HuH-7 (cell line): Measurements from ENCODE around the gene TAF11L12.
"Not testable (repeated sequence)": the region's sequence is repeated elsewhere in the genome, so short reads cannot be mapped to it uniquely, and the experiment has no call there.

ENCODE experiments used
- DNase-seq: peaks from one replicate; pipeline ENCODE4 v3.0.0; 2011; ENCODE audit warnings: low spot score

Gene TAF11L12

DNA sequence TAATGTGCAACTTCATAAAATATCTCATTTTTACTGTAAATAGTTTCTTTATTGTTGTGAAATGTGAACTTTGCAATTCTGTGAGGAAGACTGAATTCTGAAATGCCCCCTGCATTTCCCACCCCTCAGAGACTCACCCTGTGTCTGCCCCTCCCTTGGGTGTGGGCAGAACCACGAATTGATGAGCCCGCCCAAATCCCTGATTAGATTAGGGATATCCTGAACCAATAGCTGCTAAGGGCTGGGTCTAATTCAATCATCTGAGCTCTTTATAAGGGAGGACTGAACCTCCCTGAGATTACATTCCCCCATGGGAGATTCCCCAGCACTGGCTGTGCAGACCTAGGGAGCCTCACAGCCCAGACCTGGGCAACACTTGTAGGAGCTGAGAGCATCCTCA lies at the start of gene TAF11L12:
TSS of gene TAF11L12 (plus strand) at position 301 of the 400 bp plus-strand sequence.
- not testable (repeated sequence) for DNase-seq

DNA sequence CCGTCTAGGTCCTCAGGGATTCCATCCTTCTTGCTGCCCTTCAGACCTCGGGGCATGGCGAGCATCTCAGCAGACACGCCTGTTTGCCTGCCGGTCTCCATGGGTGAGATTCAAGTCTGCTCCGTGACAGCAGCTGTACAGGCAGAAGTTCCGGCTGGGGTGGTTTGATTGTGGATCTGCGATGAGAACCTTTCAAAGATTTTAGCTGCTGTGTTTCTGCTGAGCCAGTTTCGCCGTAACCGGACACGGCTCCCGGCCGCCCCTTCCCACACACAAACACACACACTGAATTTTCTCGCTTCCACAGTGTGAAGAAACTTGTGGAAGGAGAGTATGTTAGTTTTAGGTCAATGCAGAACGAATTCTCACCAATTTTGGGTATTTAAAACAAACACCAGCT lies 24.5 kb upstream of the TAF11L12 start, which contains the start of gene TAF11L7:
TSS of gene TAF11L7 (minus strand) at position 101 of the 400 bp plus-strand sequence.
- DNase-seq = not testable (repeated sequence)

DNA sequence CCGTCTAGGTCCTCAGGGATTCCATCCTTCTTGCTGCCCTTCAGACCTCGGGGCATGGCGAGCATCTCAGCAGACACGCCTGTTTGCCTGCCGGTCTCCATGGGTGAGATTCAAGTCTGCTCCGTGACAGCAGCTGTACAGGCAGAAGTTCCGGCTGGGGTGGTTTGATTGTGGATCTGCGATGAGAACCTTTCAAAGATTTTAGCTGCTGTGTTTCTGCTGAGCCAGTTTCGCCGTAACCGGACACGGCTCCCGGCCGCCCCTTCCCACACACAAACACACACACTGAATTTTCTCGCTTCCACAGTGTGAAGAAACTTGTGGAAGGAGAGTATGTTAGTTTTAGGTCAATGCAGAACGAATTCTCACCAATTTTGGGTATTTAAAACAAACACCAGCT lies 19.3 kb upstream of the TAF11L12 start, which contains the start of gene TAF11L8:
TSS of gene TAF11L8 (minus strand) at position 101 of the 400 bp plus-strand sequence.
- not testable (repeated sequence) for DNase-seq

DNA sequence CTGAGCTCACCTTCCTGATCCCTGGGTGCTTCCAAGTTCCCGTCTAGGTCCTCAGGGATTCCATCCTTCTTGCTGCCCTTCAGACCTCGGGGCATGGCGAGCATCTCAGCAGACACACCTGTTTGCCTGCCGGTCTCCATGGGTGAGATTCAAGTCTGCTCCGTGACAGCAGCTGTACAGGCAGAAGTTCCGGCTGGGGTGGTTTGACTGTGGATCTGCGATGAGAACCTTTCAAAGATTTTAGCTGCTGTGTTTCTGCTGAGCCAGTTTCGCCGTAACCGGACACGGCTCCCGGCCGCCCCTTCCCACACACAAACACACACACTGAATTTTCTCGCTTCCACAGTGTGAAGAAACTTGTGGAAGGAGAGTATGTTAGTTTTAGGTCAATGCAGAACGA lies 15.9 kb upstream of the TAF11L12 start, which contains the start of gene TAF11L9:
TSS of gene TAF11L9 (minus strand) at position 140 of the 400 bp plus-strand sequence.
- DNase-seq = not testable (repeated sequence)

DNA sequence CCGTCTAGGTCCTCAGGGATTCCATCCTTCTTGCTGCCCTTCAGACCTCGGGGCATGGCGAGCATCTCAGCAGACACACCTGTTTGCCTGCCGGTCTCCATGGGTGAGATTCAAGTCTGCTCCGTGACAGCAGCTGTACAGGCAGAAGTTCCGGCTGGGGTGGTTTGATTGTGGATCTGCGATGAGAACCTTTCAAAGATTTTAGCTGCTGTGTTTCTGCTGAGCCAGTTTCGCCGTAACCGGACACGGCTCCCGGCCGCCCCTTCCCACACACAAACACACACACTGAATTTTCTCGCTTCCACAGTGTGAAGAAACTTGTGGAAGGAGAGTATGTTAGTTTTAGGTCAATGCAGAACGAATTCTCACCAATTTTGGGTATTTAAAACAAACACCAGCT lies 12.5 kb upstream of the TAF11L12 start, which contains the start of gene TAF11L10:
TSS of gene TAF11L10 (minus strand) at position 101 of the 400 bp plus-strand sequence.
- not testable (repeated sequence) for DNase-seq

DNA sequence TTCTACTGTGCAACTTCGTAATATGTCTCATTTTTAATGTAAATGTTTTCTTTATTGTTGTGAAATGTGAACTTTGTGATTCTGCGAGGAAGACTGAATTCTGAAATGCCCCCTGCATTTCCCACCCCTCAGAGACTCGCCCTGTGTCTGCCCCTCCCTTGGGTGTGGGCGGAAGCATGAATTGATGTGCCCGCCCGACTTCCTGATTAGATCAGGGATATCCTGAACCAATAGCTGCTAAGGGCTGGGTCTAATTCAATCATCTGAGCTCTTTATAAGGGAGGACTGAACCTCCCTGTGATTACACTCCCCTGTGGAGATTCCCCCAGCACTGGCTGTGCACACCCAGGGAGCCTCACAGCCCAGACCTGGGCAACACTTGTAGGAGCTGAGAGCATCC lies 6.3 kb upstream of the TAF11L12 start, which contains the start of gene TAF11L11:
TSS of gene TAF11L11 (plus strand) at position 304 of the 400 bp plus-strand sequence.
- DNase-seq = not testable (repeated sequence)

DNA sequence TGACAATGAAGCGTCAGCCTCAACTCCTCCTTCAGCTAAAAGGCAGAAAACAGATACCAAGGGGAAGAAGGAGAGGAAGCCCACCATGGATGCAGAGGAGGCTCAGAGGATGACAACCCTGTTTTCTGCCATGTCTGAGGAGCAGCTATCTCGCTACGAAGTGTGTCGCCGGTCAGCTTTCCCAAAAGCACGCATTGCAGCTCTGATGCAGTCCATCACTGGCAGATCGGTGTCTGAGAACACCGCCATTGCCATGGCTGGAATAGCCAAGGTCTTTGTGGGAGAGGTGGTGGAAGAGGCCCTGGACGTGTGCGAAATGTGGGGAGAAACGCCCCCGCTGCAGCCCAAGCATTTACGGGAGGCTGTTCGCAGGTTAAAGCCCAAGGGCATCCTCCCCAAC lies 5.2 kb upstream of the TAF11L12 start:
- no peak for DNase-seq

DNA sequence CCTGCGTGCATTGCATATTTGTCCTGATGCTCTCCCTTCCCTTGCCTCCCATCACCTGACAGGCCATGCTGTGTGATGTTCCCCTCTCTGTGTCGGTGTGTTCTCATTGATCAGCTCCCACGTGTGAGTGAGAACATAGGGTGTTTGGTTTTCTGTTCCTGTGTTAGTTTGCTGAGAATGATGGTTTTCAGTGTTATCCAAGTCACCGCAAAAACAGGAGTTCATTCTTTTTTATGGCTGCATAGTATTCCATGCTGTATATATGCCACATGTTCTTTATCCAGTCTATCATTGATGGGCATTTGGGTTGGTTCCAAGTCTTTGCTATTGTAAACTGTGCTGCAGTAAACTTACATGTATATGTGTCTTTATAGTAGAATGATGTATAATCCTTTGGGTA lies 2.7 kb upstream of the TAF11L12 start:
- not testable (repeated sequence) for DNase-seq

DNA sequence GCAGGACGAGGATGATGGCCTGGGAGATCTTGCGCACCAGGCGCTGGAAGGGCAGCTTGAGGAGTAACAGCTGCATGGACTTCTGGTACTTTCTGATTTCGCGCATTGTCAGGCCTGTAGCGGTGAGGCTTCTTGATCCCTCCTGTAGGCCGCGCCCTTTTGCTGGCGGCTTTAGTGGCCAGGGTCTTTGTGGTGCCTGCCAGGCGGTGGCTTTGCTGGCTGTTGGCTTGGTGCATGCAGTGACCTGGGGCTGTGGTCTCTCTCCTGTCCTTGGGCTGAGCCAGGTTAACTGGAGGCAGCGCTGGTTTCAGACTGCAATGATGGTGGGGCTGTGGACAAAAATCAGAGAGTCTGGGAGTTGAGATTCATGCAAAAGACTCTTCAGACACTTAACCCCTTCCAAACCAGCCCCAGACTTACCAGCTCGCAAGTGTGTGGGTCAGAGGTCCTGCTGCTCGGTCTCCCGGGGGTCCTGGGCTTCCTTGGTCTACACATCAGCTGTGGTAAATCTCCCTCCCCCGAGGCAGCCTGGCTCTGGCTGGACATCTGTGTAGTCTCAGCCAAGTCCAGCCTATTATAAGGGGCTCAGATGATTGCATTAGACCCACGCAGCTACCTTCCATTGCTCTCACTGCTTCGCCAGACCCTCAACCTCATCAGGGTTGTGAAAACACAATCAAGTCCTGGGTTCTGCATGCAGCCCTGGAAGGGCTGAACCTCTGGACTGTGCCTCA lies 4.8 kb downstream of the TAF11L12 start:
- DNase-seq = no peak

DNA sequence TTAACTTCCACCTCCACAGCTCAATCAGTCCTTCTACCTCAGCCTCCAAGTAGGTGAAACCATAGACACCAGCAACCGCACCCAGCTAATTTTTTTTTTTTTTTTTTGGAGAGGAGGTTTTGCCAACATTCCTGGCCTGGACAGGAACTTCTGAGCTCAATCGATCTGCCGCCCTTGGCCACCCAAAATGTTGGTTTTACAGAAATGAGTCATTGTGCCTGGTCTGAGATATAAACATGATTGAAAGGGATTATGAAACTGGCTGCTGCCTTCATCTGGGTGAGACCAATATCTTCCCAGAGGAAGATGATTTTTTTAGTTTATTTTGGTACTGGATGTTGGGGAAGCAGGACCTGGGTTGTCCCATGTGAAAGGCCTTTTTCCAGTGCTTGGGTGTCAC lies 9.2 kb downstream of the TAF11L12 start:
- DNase-seq = no peak

DNA sequence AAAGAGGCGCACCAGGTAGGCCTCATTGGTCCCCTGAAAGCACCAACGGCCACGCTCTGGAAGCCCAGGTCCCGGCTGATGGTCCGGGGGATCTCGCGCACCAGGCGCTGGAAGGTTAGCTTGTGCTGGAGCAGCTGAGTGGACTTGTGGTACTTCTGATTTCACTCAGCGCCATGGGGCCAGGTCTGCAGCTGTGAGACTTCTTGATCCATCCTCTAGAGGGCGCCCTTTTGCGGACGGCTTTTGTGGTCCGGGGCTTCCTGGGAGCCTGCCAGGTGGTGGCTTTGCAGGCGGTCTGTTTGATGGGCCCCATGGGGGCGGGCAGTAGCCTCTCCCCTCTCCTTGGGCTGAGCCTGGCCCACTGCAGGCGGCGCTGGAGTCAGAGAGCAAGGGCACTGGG lies 10.4 kb downstream of the TAF11L12 start:
- DNase-seq = peak; percentile 4

DNA sequence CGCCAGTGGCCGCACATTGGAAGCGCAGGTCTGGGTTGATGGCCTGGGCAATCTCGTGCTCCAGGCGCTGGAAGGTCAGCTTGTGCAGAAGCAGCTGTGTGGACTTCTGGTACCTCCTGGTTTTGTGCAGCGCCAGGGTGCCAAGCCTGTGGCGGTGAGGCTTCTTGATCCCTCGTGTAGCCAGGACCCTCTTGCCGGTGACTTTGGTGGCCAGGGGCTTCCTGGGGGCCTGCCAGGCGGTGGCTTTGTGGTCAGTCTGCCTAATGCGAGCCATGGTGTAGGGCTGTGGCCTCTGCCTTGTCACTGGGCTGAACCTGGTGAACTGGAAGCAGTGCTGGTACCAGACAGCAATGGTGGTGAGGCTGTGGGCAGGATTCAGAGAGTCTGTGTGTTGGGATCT lies 15.5 kb downstream of the TAF11L12 start:
- DNase-seq = no peak

DNA sequence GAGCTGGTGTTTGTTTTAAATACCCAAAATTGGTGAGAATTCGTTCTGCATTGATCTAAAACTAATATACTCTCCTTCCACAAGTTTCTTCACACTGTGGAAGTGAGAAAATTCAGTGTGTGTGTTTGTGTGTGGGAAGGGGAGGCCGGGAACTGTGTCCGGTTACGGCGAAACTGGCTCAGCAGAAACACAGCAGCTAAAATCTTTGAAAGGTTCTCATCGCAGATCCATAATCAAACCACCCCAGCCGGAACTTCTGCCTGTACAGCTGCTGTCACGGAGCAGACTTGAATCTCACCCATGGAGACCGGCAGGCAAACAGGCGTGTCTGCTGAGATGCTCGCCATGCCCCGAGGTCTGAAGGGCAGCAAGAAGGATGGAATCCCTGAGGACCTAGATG lies 21.6 kb downstream of the TAF11L12 start, which contains the start of gene TAF11L13:
TSS of gene TAF11L13 (plus strand) at position 301 of the 400 bp plus-strand sequence.
- not testable (repeated sequence) for DNase-seq

DNA sequence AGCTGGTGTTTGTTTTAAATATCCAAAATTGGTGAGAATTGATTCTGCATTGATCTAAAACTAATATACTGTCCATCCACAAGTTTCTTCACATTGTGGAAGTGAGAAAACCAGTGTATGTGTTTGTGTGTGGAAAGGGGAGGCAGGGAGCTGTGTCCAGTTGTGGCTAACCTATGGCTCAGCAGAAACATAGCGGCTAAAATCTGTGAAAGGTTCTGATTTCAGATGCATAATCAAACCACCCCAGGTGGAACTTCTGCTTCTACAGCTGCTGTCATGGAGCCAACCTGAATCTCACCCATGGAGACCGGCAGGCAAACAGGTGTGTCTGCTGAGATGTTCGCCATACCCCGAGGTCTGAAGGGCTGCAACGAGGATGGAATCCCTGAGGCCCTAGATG lies 24.0 kb downstream of the TAF11L12 start, which contains the start of gene TAF11L14:
TSS of gene TAF11L14 (plus strand) at position 301 of the 400 bp plus-strand sequence.
- DNase-seq = no peak

DNA sequence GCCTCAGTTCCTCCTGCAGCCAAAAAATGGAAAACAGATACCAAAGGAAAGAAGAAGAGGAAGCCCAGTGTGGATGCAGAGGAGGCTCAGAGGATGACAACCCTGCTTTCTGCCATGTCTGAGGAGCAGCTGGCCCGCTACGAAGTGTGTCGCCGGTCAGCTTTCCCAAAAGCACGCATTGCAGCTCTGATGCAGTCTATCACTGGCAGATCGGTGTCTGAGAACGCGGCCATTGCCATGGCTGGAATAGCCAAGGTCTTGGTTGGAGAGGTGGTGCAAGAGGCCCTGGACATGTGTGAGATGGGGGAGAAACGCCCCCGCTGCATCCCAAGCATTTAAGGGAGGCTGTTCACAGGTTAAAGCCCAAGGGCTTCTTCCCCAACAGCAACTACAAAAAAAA lies 39.0 kb downstream of the TAF11L12 start:
- DNase-seq = not testable (repeated sequence)

DNA sequence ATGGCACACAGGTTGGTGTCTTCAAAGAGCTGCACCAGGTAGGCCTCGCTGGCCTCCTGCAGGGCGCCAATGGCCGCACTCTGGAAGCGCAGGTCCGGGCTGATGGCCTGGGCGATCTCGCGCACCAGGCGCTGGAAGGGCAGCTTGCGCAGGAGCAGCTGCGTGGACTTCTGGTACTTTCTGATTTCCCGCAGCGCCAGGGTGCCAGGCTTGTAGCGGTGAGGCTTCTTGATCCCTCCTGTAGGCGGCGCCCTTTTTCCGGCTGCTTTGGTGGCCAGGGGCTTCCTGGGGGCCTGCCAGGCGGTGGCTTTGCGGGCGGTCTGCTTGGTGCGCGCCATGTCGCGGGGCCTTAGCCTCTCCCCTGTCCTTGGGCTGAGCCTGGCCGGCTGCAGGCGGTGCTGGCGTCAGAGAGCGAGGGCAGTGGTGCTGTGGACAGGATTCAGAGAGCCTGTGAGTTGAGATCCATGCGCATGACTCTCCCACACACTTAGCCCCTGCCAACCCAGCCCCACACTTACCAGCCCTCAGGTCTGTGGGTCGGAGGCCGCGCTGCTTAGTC lies 45.1 kb downstream of the TAF11L12 start:
- not testable (repeated sequence) for DNase-seq

DNA sequence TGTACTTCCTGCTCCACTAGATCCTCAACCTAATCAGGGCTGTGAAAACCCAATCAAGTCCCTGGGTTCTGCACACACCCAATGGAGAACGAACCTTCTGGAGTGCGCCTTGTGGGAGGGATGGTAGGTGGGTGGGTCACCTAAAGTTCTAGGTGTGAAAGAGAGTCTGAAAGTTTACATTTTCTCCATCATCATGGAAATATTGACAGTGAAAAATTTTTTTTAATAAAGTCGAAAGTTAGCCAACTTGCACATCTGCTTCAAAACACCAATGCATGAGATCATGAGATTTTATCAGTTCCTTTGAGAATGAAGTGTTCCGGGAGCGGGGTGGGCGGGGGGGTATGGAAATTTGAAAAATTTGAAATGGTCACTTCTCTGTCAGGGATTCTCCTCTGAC lies 45.7 kb downstream of the TAF11L12 start:
- DNase-seq = no peak
